H9 (cell line): ENCODE results near the gene UNC79. TPM values are rescaled to one million over a fixed set of nuclear protein-coding genes. Genes with fewer than 3 reads are reported as not detected.

Experiments
- DNase-seq: peaks from one replicate; pipeline ENCODE4 v3.0.0-alpha.2; 2017
- H2AFZ ChIP-seq: one replicate; pipeline ENCODE4 v1.6.1; 2013; ENCODE audit warnings: mild to moderate bottlenecking, low read length, control low read depth, moderate library complexity
- H2AK5ac ChIP-seq: 2 replicates; pipeline ENCODE4 v1.6.1; 2013; ENCODE audit warnings: low read length, control low read depth, mixed read lengths; ENCODE audit not compliant: insufficient read length
- H2BK120ac ChIP-seq: one replicate; pipeline ENCODE4 v1.6.1; 2013; ENCODE audit warnings: low read depth, mild to moderate bottlenecking, low read length, control low read depth, inconsistent platforms; ENCODE audit not compliant: poor library complexity, severe bottlenecking
- H2BK12ac ChIP-seq: 2 replicates; pipeline ENCODE4 v1.6.1; 2013; ENCODE audit warnings: low read length, control low read depth, mixed read lengths, low read depth; ENCODE audit not compliant: insufficient read length
- H2BK15ac ChIP-seq: 2 replicates; pipeline ENCODE4 v1.6.1; 2013; ENCODE audit warnings: low read depth, low read length, control low read depth
- H2BK20ac ChIP-seq: one replicate; pipeline ENCODE4 v1.6.1; 2013; ENCODE audit warnings: low read depth, mild to moderate bottlenecking, low read length, control low read depth, inconsistent platforms; ENCODE audit not compliant: poor library complexity, severe bottlenecking
- H2BK5ac ChIP-seq: 2 replicates; pipeline ENCODE4 v1.6.1; 2013; ENCODE audit warnings: low read length, control low read depth, mixed read lengths; ENCODE audit not compliant: insufficient read length
- H3K14ac ChIP-seq: 2 replicates; pipeline ENCODE4 v1.6.1; 2013; ENCODE audit warnings: low read length, control low read depth; ENCODE audit not compliant: insufficient read depth
- H3K18ac ChIP-seq: 2 replicates; pipeline ENCODE4 v1.6.1; 2013; ENCODE audit warnings: low read depth, mild to moderate bottlenecking, mixed read lengths, low read length, control low read depth; ENCODE audit not compliant: insufficient read length
- H3K23ac ChIP-seq: 2 replicates; pipeline ENCODE4 v1.6.1; 2013; ENCODE audit warnings: low read length, control low read depth, mixed read lengths, low read depth; ENCODE audit not compliant: insufficient read length
- H3K23me2 ChIP-seq: 2 replicates; pipeline ENCODE4 v1.6.1; 2013; ENCODE audit warnings: low read depth, mild to moderate bottlenecking, mixed read lengths, low read length, control low read depth; ENCODE audit not compliant: insufficient read length, poor library complexity, severe bottlenecking
- H3K27ac ChIP-seq: 2 replicates; pipeline ENCODE4 v1.5.1; 2013; ENCODE audit warnings: low read length, control low read depth, mixed read lengths, low read depth; ENCODE audit not compliant: insufficient read length
- H3K27me3 ChIP-seq: 2 replicates; pipeline ENCODE4 v1.6.1; 2013; ENCODE audit warnings: low read length, control low read depth, inconsistent platforms; ENCODE audit not compliant: insufficient read depth
- H3K4ac ChIP-seq: 2 replicates; pipeline ENCODE4 v1.6.1; 2013; ENCODE audit warnings: low read depth, mild to moderate bottlenecking, control low read depth, inconsistent platforms, low read length, moderate library complexity
- H3K4me1 ChIP-seq: 2 replicates; pipeline ENCODE4 v1.6.1; 2013; ENCODE audit warnings: low read length, control low read depth, inconsistent platforms; ENCODE audit not compliant: insufficient read depth
- H3K4me2 ChIP-seq: 2 replicates; pipeline ENCODE4 v1.6.1; 2013; ENCODE audit warnings: low read length, control low read depth, mixed read lengths; ENCODE audit not compliant: insufficient read length, insufficient read depth
- H3K56ac ChIP-seq: 2 replicates; pipeline ENCODE4 v1.6.1; 2013; ENCODE audit warnings: low read depth, mild to moderate bottlenecking, mixed read lengths, low read length, control low read depth; ENCODE audit not compliant: insufficient read length
- H3K79me1 ChIP-seq: 2 replicates; pipeline ENCODE4 v1.6.1; 2013; ENCODE audit warnings: low read depth, mild to moderate bottlenecking, moderate library complexity, low read length, control low read depth, inconsistent platforms; ENCODE audit not compliant: insufficient read depth, poor library complexity, severe bottlenecking
- H3K79me2 ChIP-seq: 2 replicates; pipeline ENCODE4 v1.6.1; 2013; ENCODE audit warnings: low read length, control low read depth, inconsistent platforms; ENCODE audit not compliant: insufficient read depth
- H3K9ac ChIP-seq: 2 replicates; pipeline ENCODE4 v1.6.1; 2013; ENCODE audit warnings: low read length, control low read depth, mixed read lengths; ENCODE audit not compliant: insufficient read length; ENCODE audit errors: extremely low read depth
- H3K9me3 ChIP-seq: one replicate; pipeline ENCODE4 v1.6.1; 2013; ENCODE audit warnings: low read depth, low read length, inconsistent platforms; ENCODE audit not compliant: control insufficient read depth
- H3T11ph ChIP-seq: one replicate; pipeline ENCODE4 v1.6.1; 2013; ENCODE audit warnings: mild to moderate bottlenecking, low read length, control low read depth, inconsistent platforms
- H4K20me1 ChIP-seq: one replicate; pipeline ENCODE4 v1.6.1; 2013; ENCODE audit not compliant: control insufficient read depth, insufficient read length, insufficient read depth
- H4K5ac ChIP-seq: 2 replicates; pipeline ENCODE4 v1.6.1; 2013; ENCODE audit warnings: low read depth, mild to moderate bottlenecking, mixed read lengths, low read length, control low read depth; ENCODE audit not compliant: insufficient read length
- H4K8ac ChIP-seq: replicated peaks from 2 replicates; pipeline ENCODE4 v1.6.1; 2013; ENCODE audit warnings: low read length, control low read depth, mixed read lengths, low read depth; ENCODE audit not compliant: insufficient read length
- H4K91ac ChIP-seq: 2 replicates; pipeline ENCODE4 v1.6.1; 2013; ENCODE audit warnings: low read depth, mild to moderate bottlenecking, moderate library complexity, mixed read lengths, low read length, control low read depth; ENCODE audit not compliant: insufficient read length
- H3K27ac Mint-ChIP-seq, 3 experiments: 2 replicates in 2 of 3; 3 replicates in 1 of 3; pipeline ENCODE4 v1.8.0; 2020 to 2021; ENCODE audit warnings: mixed read lengths in 3 of 3, mild to moderate bottlenecking in 1 of 3, moderate library complexity in 1 of 3
- H3K27me3 Mint-ChIP-seq: 2 replicates; pipeline ENCODE4 v1.8.0; 2021; ENCODE audit warnings: low read depth, mild to moderate bottlenecking, moderate library complexity, mixed read lengths
- H3K36me3 Mint-ChIP-seq, 3 experiments: 2 replicates in 2 of 3; 3 replicates in 1 of 3; pipeline ENCODE4 v1.8.0; 2020 to 2021; ENCODE audit warnings: low read depth in 3 of 3, mixed read lengths in 3 of 3; ENCODE audit not compliant: insufficient read depth in 1 of 3
- H3K4me1 Mint-ChIP-seq, 2 experiments: 2 replicates each; pipeline ENCODE4 v1.8.0; 2020; ENCODE audit warnings: mixed read lengths in 2 of 2
- H3K4me3 Mint-ChIP-seq, 2 experiments: 2 replicates in 1 of 2; 3 replicates in 1 of 2; pipeline ENCODE4 v1.8.0; 2020 to 2021; ENCODE audit warnings: mild to moderate bottlenecking in 2 of 2, mixed read lengths in 2 of 2, moderate library complexity in 1 of 2
- H3K9me3 Mint-ChIP-seq, 2 experiments: 2 replicates in 1 of 2; 3 replicates in 1 of 2; pipeline ENCODE4 v1.8.0; 2020; ENCODE audit warnings: mild to moderate bottlenecking in 2 of 2, mixed read lengths in 2 of 2, moderate library complexity in 1 of 2
- CTCF ChIP-seq: fragments of 200-600 bp; sonication (generic); conservative IDR thresholded peaks from 3 replicates; pipeline ENCODE4 v1.8.0; 2021; ENCODE audit warnings: antibody characterized with exemption, mild to moderate bottlenecking
- WGBS: extraction: QIAGEN DNeasy Blood & Tissue Kit; methylation state at CpG from one replicate; pipeline ENCODE4 v1.1.7; 2013; ENCODE audit warnings: missing lambda C conversion rate, low lambda C conversion rate, mixed read lengths; ENCODE audit not compliant: insufficient read length; ENCODE audit errors: extremely low coverage; 5-methylcytosine and 5-hydroxymethylcytosine counted together
- total RNA-seq: library from RNA; stranded (reverse); gene quantifications from 2 replicates; pipeline ENCODE4 v1.2.1, GENCODE V29; 2021

UNC79 gene
- total RNA-seq, 1 experiment from 2014 or later: 3.0 TPM

GRCh38 chr14:93528884-93529558, 98.3 kb downstream of the UNC79 start:
- WGBS: no CpG with 5 or more reads among the region's 1 CpG
- Histone ChIP-seq H3K4ac (no peak overlapping the region), H2AFZ (no peak overlapping the region)

More at GRCh38 chr14:93528884-93529558, 98.3 kb downstream of the UNC79 start:
- no peak overlapping the region for H4K8ac ChIP-seq
- H2AK5ac ChIP-seq: no peak overlapping the region
- no peak overlapping the region for H2BK120ac ChIP-seq
- H3K27ac ChIP-seq: no peak overlapping the region
- no peak overlapping the region for H3K56ac ChIP-seq
- no peak overlapping the region for H4K5ac ChIP-seq
- no peak overlapping the region for H2BK5ac ChIP-seq
- no peak overlapping the region for H3K4me3 Mint-ChIP-seq
- H3K9me3 ChIP-seq: no peaks in the 10 kb centered on the region
- no peaks in the 10 kb centered on the region for H3K79me2 ChIP-seq
- H3K14ac ChIP-seq: no peak overlapping the region
- no peak for DNase-seq
- no peak overlapping the region for H3K4me2 ChIP-seq
- no peaks in the 10 kb centered on the region for H3K79me1 ChIP-seq
- H3K4me1 ChIP-seq: no peaks in the 10 kb centered on the region
- H4K91ac ChIP-seq: no peak overlapping the region
- H2BK15ac ChIP-seq: no peak overlapping the region
- H3K23ac ChIP-seq: no peak overlapping the region
- no peak overlapping the region for H2BK12ac ChIP-seq
- no peaks in the 10 kb centered on the region for H3K9me3 Mint-ChIP-seq
- H4K20me1 ChIP-seq: no peaks in the 10 kb centered on the region
- H3K27ac Mint-ChIP-seq: no peak overlapping the region
- H3K27me3 Mint-ChIP-seq: no peaks in the 10 kb centered on the region
- H3K9ac ChIP-seq: no peak overlapping the region
- no peak overlapping the region for H2BK20ac ChIP-seq
- no peak for TF ChIP-seq CTCF
- no peaks in the 10 kb centered on the region for H3K27me3 ChIP-seq
- H3T11ph ChIP-seq: no peak overlapping the region
- peaks cover 18 to 23% of the 10 kb centered on the region in 2 experiments for H3K4me1 Mint-ChIP-seq
- no peak overlapping the region for H3K18ac ChIP-seq
- H3K23me2 ChIP-seq: no peaks in the 10 kb centered on the region
- H3K36me3 Mint-ChIP-seq: no peaks in the 10 kb centered on the region
